ENCODE data around the gene TMA7.
"Not testable (repeated sequence)": the region's sequence is repeated elsewhere in the genome, so short reads cannot be mapped to it uniquely, and the experiment has no call there.

Gene TMA7

GRCh38 chr3:48473617-48473952 lies 33.5 kb downstream of the TMA7 start:
- Mint-ChIP-seq H3K27ac (peak overlapping the region; percentile 96), H3K4me1 (peaks cover 61% of the 10 kb centered on the region), H3K36me3 (peaks cover 46% of the 10 kb centered on the region), H3K4me3 (peak overlapping the region; percentile 95), H3K9me3 (no peaks in the 10 kb centered on the region)
- ATAC-seq (no peak), DNase-seq (ENCODE audit: low spot score in 2 of 2) (no peak)

GRCh38 chr3:48474031-48474430 lies 34.0 kb downstream of the TMA7 start:
- not testable (repeated sequence) for DNase-seq (ENCODE audit: low spot score in 2 of 2); H3K4me3 Mint-ChIP-seq; ATAC-seq; H3K9me3 Mint-ChIP-seq
- peaks cover 46% of the 10 kb centered on the region for H3K36me3 Mint-ChIP-seq
- peaks cover 61% of the 10 kb centered on the region for H3K4me1 Mint-ChIP-seq
- H3K27ac Mint-ChIP-seq: peak overlapping the region; percentile 96

GRCh38 chr3:48474619-48475018 lies 34.6 kb downstream of the TMA7 start:
- ATAC-seq: no peak
- Mint-ChIP-seq H3K4me3 (no peak overlapping the region), H3K36me3 (peaks cover 47% of the 10 kb centered on the region), H3K4me1 (peaks cover 60% of the 10 kb centered on the region), H3K9me3 (no peaks in the 10 kb centered on the region), H3K27ac (peak overlapping the region; percentile 77)
- DNase-seq (ENCODE audit: low spot score in 2 of 2): no peak

- Mint-ChIP-seq H3K36me3 (peaks cover 44% of the 10 kb centered on the region), H3K27ac (peak overlapping the region; percentile 77), H3K4me1 (peaks cover 54% of the 10 kb centered on the region), H3K4me3 (no peak overlapping the region), H3K9me3 (no peaks in the 10 kb centered on the region)
- ATAC-seq: no peak
- no peak for DNase-seq (ENCODE audit: low spot score in 2 of 2)
These were observed 35.1 kb downstream of the TMA7 start for GRCh38 chr3:48475188-48475587.

GRCh38 chr3:48476426-48477053 lies 36.5 kb downstream of the TMA7 start:
- H3K4me3 Mint-ChIP-seq: no peak overlapping the region
- peak overlapping the region; percentile 97 for H3K27ac Mint-ChIP-seq

GRCh38 chr3:48477959-48478520 lies 38.0 kb downstream of the TMA7 start:
- ATAC-seq: peak; percentile 1
- H3K36me3 Mint-ChIP-seq: peaks cover 28% of the 10 kb centered on the region
- peak overlapping the region; percentile 97 for H3K27ac Mint-ChIP-seq
- DNase-seq (ENCODE audit: low spot score in 2 of 2): peak in 1 of 2 donors; percentile 73
- H3K4me3 Mint-ChIP-seq: peak overlapping the region; percentile 77
- H3K4me1 Mint-ChIP-seq: peaks cover 45% of the 10 kb centered on the region
- H3K9me3 Mint-ChIP-seq: no peaks in the 10 kb centered on the region

More at GRCh38 chr3:48476426-48477053, 36.5 kb downstream of the TMA7 start:
- H3K36me3 Mint-ChIP-seq: peaks cover 33% of the 10 kb centered on the region
- ATAC-seq: no peak
- peaks cover 50% of the 10 kb centered on the region for H3K4me1 Mint-ChIP-seq
- H3K9me3 Mint-ChIP-seq: no peaks in the 10 kb centered on the region
- no peak for DNase-seq (ENCODE audit: low spot score in 2 of 2)

- H3K9me3 Mint-ChIP-seq: no peaks in the 10 kb centered on the region
- peaks cover 20% of the 10 kb centered on the region for H3K36me3 Mint-ChIP-seq
- peak overlapping the region; percentile 97 for H3K27ac Mint-ChIP-seq
- peak; percentile 83 for ATAC-seq
- peak overlapping the region; percentile 77 for H3K4me3 Mint-ChIP-seq
- DNase-seq (ENCODE audit: low spot score in 2 of 2): peak in 1 of 2 donors; percentile 81
- peaks cover 38% of the 10 kb centered on the region for H3K4me1 Mint-ChIP-seq
These were observed 38.8 kb downstream of the TMA7 start for GRCh38 chr3:48478626-48479555.

- H3K4me3 Mint-ChIP-seq; DNase-seq (ENCODE audit: low spot score in 2 of 2); H3K9me3 Mint-ChIP-seq; ATAC-seq; H3K27ac Mint-ChIP-seq: not testable (repeated sequence)
- Mint-ChIP-seq H3K36me3 (peaks cover 14% of the 10 kb centered on the region), H3K4me1 (peaks cover 27% of the 10 kb centered on the region)
These were observed 40.8 kb downstream of the TMA7 start for GRCh38 chr3:48480891-48481290.

GRCh38 chr3:48482822-48483221 lies 42.8 kb downstream of the TMA7 start:
- H3K27ac Mint-ChIP-seq; ATAC-seq; H3K4me3 Mint-ChIP-seq; H3K9me3 Mint-ChIP-seq; DNase-seq (ENCODE audit: low spot score in 2 of 2): not testable (repeated sequence)
- peaks cover 17% of the 10 kb centered on the region for H3K4me1 Mint-ChIP-seq
- peaks cover 14% of the 10 kb centered on the region for H3K36me3 Mint-ChIP-seq

- no peak overlapping the region for H3K4me3 Mint-ChIP-seq
- no peaks in the 10 kb centered on the region for H3K4me1 Mint-ChIP-seq
- H3K27ac Mint-ChIP-seq: no peak overlapping the region
- ATAC-seq (no peak), DNase-seq (ENCODE audit: low spot score in 2 of 2) (no peak)
- no peaks in the 10 kb centered on the region for H3K9me3 Mint-ChIP-seq
- no peaks in the 10 kb centered on the region for H3K36me3 Mint-ChIP-seq
These were observed 46.9 kb downstream of the TMA7 start for GRCh38 chr3:48486952-48487351.

- no peaks in the 10 kb centered on the region for H3K9me3 Mint-ChIP-seq
- H3K27ac Mint-ChIP-seq: no peak overlapping the region
- DNase-seq (ENCODE audit: low spot score in 2 of 2) (no peak), ATAC-seq (no peak)
- no peak overlapping the region for H3K4me3 Mint-ChIP-seq
- no peaks in the 10 kb centered on the region for H3K4me1 Mint-ChIP-seq
- peaks cover 41% of the 10 kb centered on the region for H3K36me3 Mint-ChIP-seq
These were observed 52.6 kb downstream of the TMA7 start for GRCh38 chr3:48492461-48493202.

- H3K36me3 Mint-ChIP-seq: peaks cover 47% of the 10 kb centered on the region
- no peak for ATAC-seq
- no peaks in the 10 kb centered on the region for H3K9me3 Mint-ChIP-seq
- no peaks in the 10 kb centered on the region for H3K4me1 Mint-ChIP-seq
- no peak for DNase-seq (ENCODE audit: low spot score in 2 of 2)
- no peak overlapping the region for H3K4me3 Mint-ChIP-seq
- H3K27ac Mint-ChIP-seq: no peak overlapping the region
These were observed 53.1 kb downstream of the TMA7 start for GRCh38 chr3:48493203-48493501.

Data from stimulated activated effector memory CD8-positive, alpha-beta T cell treated with anti-CD3 and anti-CD28 coated beads, Interleukin-12 subunit alpha, Interleukin-12 subunit beta, amount 100 ng/mL, for 72 hours (primary cell).